GM12878 (cell line): ENCODE data around the gene EVA1A. TPM values are rescaled to one million over a fixed set of nuclear protein-coding genes. Genes with fewer than 3 reads are reported as not detected.

Experiments
- ATAC-seq: fragments of 200-7000 bp; cut with Tn5 transposase; 3 replicates; pipeline ENCODE4 v1.9.1; 2020; ENCODE audit warnings: mild to moderate bottlenecking, moderate library complexity
- BruUV-seq: library from RNA; stranded (reverse); fragments of 400-500 nt; replicated peaks from 2 replicates; lab custom pipeline; 2021; lab: Mats Ljungman, UMichigan
- CTCF ChIA-PET: fragments of 300-600 bp; sonication (Branson Sonifier 250); formaldehyde crosslinking; extraction: SDS; loops from one replicate; lab custom pipeline; 2021; ENCODE audit warnings: inconsistent platforms; lab: Yijun Ruan, JAX
- POLR2A ChIA-PET: fragments of 350-600 bp; formaldehyde crosslinking; extraction: SDS; loops from one replicate; lab custom pipeline; 2021; ENCODE audit warnings: inconsistent platforms; lab: Charles Lee
- RAD21 ChIA-PET: fragments of 300-600 bp; sonication (Branson Sonifier 250); formaldehyde crosslinking; loops from one replicate; lab custom pipeline; 2023; ENCODE audit warnings: antibody characterized with exemption; ENCODE audit not compliant: unreplicated experiment; lab: Charles Lee
- SMC1A ChIA-PET: fragments of 300-600 bp; sonication (Branson Sonifier 250); formaldehyde crosslinking; loops from one replicate; lab custom pipeline; 2023; ENCODE audit not compliant: unreplicated experiment, uncharacterized antibody; lab: Charles Lee
- DNase-seq: peaks from one replicate; pipeline ENCODE4 v3.0.0-alpha.2; 2011; ENCODE audit warnings: low read depth, low spot score
- FAIRE-seq: peaks from 3 replicates; lab custom pipeline; 2011; peaks lifted over from hg19 to GRCh38; lab: Jason Lieb, UNC
- H2AFZ ChIP-seq: 2 replicates; pipeline ENCODE4 v1.6.0; 2011; ENCODE audit warnings: low read depth, low read length, control low read depth; ENCODE audit not compliant: control insufficient read depth
- H3K27ac ChIP-seq: 2 replicates; pipeline ENCODE4 v1.5.1; 2011; ENCODE audit warnings: control low read depth; ENCODE audit not compliant: control insufficient read depth, insufficient read depth
- H3K27me3 ChIP-seq, 2 experiments: replicated peaks in 1 of 2; 2 replicates each; pipeline versions ENCODE4 v1.6.0 to v1.6.1; 2011; ENCODE audit warnings: low read length in 1 of 2; ENCODE audit not compliant: control insufficient read depth in 2 of 2, insufficient read depth in 2 of 2
- H3K36me3 ChIP-seq, 2 experiments: 2 replicates each; pipeline ENCODE4 v1.5.1; 2011; ENCODE audit warnings: low read length in 1 of 2; ENCODE audit not compliant: control insufficient read depth in 2 of 2, insufficient read depth in 2 of 2
- H3K4me1 ChIP-seq: 2 replicates; pipeline ENCODE4 v1.6.1; 2011; ENCODE audit warnings: mild to moderate bottlenecking, low read length, moderate library complexity, mixed read lengths; ENCODE audit not compliant: control insufficient read depth, insufficient read depth
- H3K4me2 ChIP-seq: 2 replicates; pipeline ENCODE4 v1.6.0; 2011; ENCODE audit warnings: control low read depth; ENCODE audit not compliant: control insufficient read depth, insufficient read depth
- H3K4me3 ChIP-seq: fragments of 200-600 bp; sonication (generic); 2 replicates; pipeline ENCODE4 v1.5.1; 2016
- H3K79me2 ChIP-seq: 2 replicates; pipeline ENCODE4 v1.6.0; 2011; ENCODE audit warnings: low read length; ENCODE audit not compliant: control insufficient read depth, insufficient read depth
- H3K9ac ChIP-seq: 2 replicates; pipeline ENCODE4 v1.8.0; 2011; ENCODE audit warnings: low read length, control low read depth, mixed read lengths; ENCODE audit not compliant: control insufficient read depth, insufficient read depth
- H3K9me3 ChIP-seq: replicated peaks from 3 replicates; pipeline ENCODE4 v1.5.1; 2011; ENCODE audit warnings: mild to moderate bottlenecking, low read length; ENCODE audit not compliant: control insufficient read depth, insufficient read depth
- H4K20me1 ChIP-seq: 2 replicates; pipeline ENCODE4 v1.6.0; 2011; ENCODE audit not compliant: control insufficient read depth, insufficient read depth
- BMI1 ChIP-seq: fragments of 450-650 bp; IDR thresholded peaks from 2 replicates; pipeline ENCODE4 v1.6.1; 2016; ENCODE audit warnings: mild to moderate bottlenecking, moderate library complexity, borderline replicate concordance
- KDM1A ChIP-seq: fragments of 200-600 bp; sonication (generic); IDR thresholded peaks from 2 replicates; pipeline ENCODE4 v1.6.1; 2016; ENCODE audit warnings: borderline replicate concordance
- LARP7 ChIP-seq: fragments of 450-650 bp; IDR thresholded peaks from 2 replicates; pipeline ENCODE4 v1.6.1; 2017; ENCODE audit warnings: mild to moderate bottlenecking
- RBBP5 ChIP-seq: fragments of 200-600 bp; sonication (generic); conservative IDR thresholded peaks from 2 replicates; pipeline ENCODE4 v1.6.1; 2016
- SP1 ChIP-seq: IDR thresholded peaks from one replicate; pipeline ENCODE4 v1.6.1; 2011; ENCODE audit warnings: low read depth, low read length
- WGBS: methylation state at CpG from one replicate; pipeline ENCODE4 v1.1.6; 2016; ENCODE audit warnings: low lambda C conversion rate; ENCODE audit not compliant: insufficient replicate concordance, insufficient coverage; ENCODE audit errors: missing lambda C conversion rate; 5-methylcytosine and 5-hydroxymethylcytosine counted together
- in situ Hi-C: fragments of 300-500 bp; cut with MboI; formaldehyde crosslinking; loops from 9 replicates; pipeline ENCODE4 v1.14.3; 2018; ENCODE audit warnings: mixed read lengths
- intact Hi-C: fragments of 100-400 bp; cut with micrococcal nuclease; formaldehyde crosslinking; loops from one replicate; pipeline ENCODE4 v1.14.2; 2022; ENCODE audit not compliant: unreplicated experiment
- polyA plus RNA-seq, 11 experiments: library from polyadenylated mRNA; depleted of rRNA in 4 of 11; unstranded in 6 of 11; stranded (reverse) in 5 of 11; fragments of >200 nt; fragmentation: Nextera tagmentation in 4 of 11; fragmentation: Illumina TruSeq in 1 of 11; extraction: Ambion mirVana in 4 of 11; extraction: Trizol in 1 of 11; gene quantifications; 1 replicate in 1 of 11; 2 replicates in 10 of 11; pipeline versions ENCODE4 v1.2.1 to v1.2.3, GENCODE V29; 2011 to 2016; ENCODE audit warnings: inconsistent platforms in 2 of 11, missing spikeins in 2 of 11, low read depth in 1 of 11
- total RNA-seq, 4 experiments: library from RNA; depleted of rRNA in 3 of 4; stranded (reverse); fragments of >200 nt in 3 of 4; fragmentation: Illumina TruSeq in 1 of 4; extraction: Trizol in 1 of 4; gene quantifications; 2 replicates each; pipeline versions ENCODE4 v1.2.1 to v1.2.3, GENCODE V29; 2013 to 2021
- TF ChIP-seq, protein P1 (sequence below): fragments of 450-650 bp; IDR thresholded peaks from 2 replicates; pipeline ENCODE4 v1.6.1; 2017; ENCODE audit warnings: borderline replicate concordance
- TF ChIP-seq, protein P2 (sequence below): IDR thresholded peaks from 2 replicates; pipeline ENCODE4 v1.6.1; 2011; ENCODE audit warnings: borderline replicate concordance, low read depth, mild to moderate bottlenecking, moderate library complexity, mixed read lengths, low read length; ENCODE audit not compliant: insufficient read depth; ENCODE audit errors: extremely low read length

The EVA1A gene
- total and polyA plus RNA-seq, 10 of the 15 experiments (the other 5 are each of a cell fraction or from before 2014, with no cell fraction given), result 0.13 to 1.0 (median 0.34) TPM; not detected in 5

DNA sequence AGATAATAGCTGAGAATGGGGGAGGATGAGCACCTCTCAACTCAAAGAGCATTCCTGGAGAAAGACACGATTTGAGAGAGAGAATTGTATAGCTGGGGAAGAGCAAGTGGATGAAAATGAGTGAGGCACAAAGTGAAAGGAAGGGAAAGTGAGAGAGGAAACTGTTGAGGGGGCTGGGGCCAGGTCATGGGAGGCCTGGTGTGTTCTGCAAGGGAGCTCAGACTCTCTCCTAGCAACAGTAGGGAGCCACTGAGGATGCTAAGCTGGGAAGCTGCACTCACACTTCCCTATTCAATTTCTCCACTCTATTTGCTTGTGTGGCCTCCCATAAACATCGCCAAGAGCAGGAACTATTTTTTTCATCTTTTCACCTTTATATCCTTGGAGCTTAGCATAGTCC lies 14.8 kb downstream of the EVA1A start:
- FAIRE-seq (no peak), DNase-seq (no peak), ATAC-seq (no peak)
- Histone ChIP-seq H4K20me1 (no peaks in the 10 kb centered on the region), H3K36me3 (no peaks in the 10 kb centered on the region), H3K4me2 (no peak overlapping the region), H3K27me3 (no peaks in the 10 kb centered on the region; a peak in 1 of 4 replicates), H3K4me1 (no peaks in the 10 kb centered on the region), H2AFZ (no peak overlapping the region), H3K79me2 (no peaks in the 10 kb centered on the region), H3K4me3 (no peak overlapping the region), H3K9ac (no peak overlapping the region), H3K27ac (no peak overlapping the region), H3K9me3 (no peaks in the 10 kb centered on the region)
- SMC1A ChIA-PET, result interaction anchor here (0.6 to 1.4 kb wide), 2 partner anchors 14 to 17 kb away, joined by 3 read pairs; no protein-coding TSS in a partner anchor
- POLR2A ChIA-PET, result no interaction called here
- WGBS, result 26% methylated on average over 2 of the region's 2 CpGs
- in situ Hi-C loops, result no loop called here
- no TSS peak for BruUV-seq
- RAD21 ChIA-PET, result interaction anchor here (0.6 kb wide), 1 partner anchor 447 kb away, joined by 3 read pairs; no protein-coding TSS in a partner anchor
- intact Hi-C loops, result no loop called here
- no peak for TF ChIP-seq BMI1
- TF ChIP-seq, protein P1, sequence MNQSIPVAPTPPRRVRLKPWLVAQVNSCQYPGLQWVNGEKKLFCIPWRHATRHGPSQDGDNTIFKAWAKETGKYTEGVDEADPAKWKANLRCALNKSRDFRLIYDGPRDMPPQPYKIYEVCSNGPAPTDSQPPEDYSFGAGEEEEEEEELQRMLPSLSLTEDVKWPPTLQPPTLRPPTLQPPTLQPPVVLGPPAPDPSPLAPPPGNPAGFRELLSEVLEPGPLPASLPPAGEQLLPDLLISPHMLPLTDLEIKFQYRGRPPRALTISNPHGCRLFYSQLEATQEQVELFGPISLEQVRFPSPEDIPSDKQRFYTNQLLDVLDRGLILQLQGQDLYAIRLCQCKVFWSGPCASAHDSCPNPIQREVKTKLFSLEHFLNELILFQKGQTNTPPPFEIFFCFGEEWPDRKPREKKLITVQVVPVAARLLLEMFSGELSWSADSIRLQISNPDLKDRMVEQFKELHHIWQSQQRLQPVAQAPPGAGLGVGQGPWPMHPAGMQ, result no peak
- no peak for TF ChIP-seq LARP7
- no peak for TF ChIP-seq RBBP5
- TF ChIP-seq SP1, result no peak
- TF ChIP-seq, protein P2, sequence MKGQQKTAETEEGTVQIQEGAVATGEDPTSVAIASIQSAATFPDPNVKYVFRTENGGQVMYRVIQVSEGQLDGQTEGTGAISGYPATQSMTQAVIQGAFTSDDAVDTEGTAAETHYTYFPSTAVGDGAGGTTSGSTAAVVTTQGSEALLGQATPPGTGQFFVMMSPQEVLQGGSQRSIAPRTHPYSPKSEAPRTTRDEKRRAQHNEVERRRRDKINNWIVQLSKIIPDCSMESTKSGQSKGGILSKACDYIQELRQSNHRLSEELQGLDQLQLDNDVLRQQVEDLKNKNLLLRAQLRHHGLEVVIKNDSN, result no peak
- TF ChIP-seq KDM1A, result no peak
- CTCF ChIA-PET, result no interaction called here
